Effector memory CD8-positive, alpha-beta T cell (primary cell): Measurements from ENCODE around the gene GOLGA8A.

Experiments
- ATAC-seq: fragments of 150-1000 bp; cut with Tn5 transposase; replicated peaks from 2 replicates; pipeline ENCODE4 v1.10.0; 2021; ENCODE audit warnings: mild to moderate bottlenecking, moderate library complexity
- DNase-seq, 3 experiments: peaks; one replicate each; pipeline ENCODE4 v3.0.0; 2021
- H3K27ac Mint-ChIP-seq, 2 donors: one replicate each; pipeline ENCODE4 v1.8.0; 2022; ENCODE audit warnings: mild to moderate bottlenecking in 2 of 2, mixed read lengths in 2 of 2, moderate library complexity in 2 of 2
- H3K27me3 Mint-ChIP-seq, 2 donors: one replicate each; pipeline ENCODE4 v1.8.0; 2022; ENCODE audit warnings: mixed read lengths in 2 of 2
- H3K36me3 Mint-ChIP-seq: one replicate; pipeline ENCODE4 v1.8.0; 2022; ENCODE audit warnings: mild to moderate bottlenecking, moderate library complexity, mixed read lengths; ENCODE audit not compliant: insufficient read depth
- H3K4me1 Mint-ChIP-seq, 2 donors: one replicate each; pipeline ENCODE4 v1.8.0; 2022; ENCODE audit warnings: low read depth in 2 of 2, mixed read lengths in 2 of 2
- H3K4me3 Mint-ChIP-seq, 2 donors: one replicate each; pipeline ENCODE4 v1.8.0; 2022; ENCODE audit warnings: mild to moderate bottlenecking in 2 of 2, mixed read lengths in 2 of 2, moderate library complexity in 2 of 2
- H3K9me3 Mint-ChIP-seq, 2 donors: one replicate each; pipeline ENCODE4 v1.8.0; 2022; ENCODE audit warnings: mixed read lengths in 2 of 2
- total RNA-seq, 9 experiments: gene quantifications; one replicate each; lab custom pipeline; 2026; lab: John Stamatoyannopoulos, UW

The GOLGA8A gene
- total RNA-seq = 91.8 to 287 (median 155) reads per million in 9 experiments

- peak; percentile 71 to 73 (median 72) for DNase-seq
- H3K9me3 Mint-ChIP-seq = no peaks in the 10 kb centered on the region
- ATAC-seq = peak; percentile 76
- peaks cover 19 to 24% of the 10 kb centered on the region in 2 donors for H3K4me1 Mint-ChIP-seq
- peak within 1 kb of the TSS; percentile 92 to 97 for H3K4me3 Mint-ChIP-seq
- no peaks in the 10 kb centered on the region for H3K27me3 Mint-ChIP-seq
- peak within 1 kb of the TSS; percentile 88 to 94 for H3K27ac Mint-ChIP-seq
- H3K36me3 Mint-ChIP-seq = peaks cover 17% of the 10 kb centered on the region
Observed at GRCh38 chr15:34437687-34438086, at the start of gene GOLGA8A. GOLGA8A (minus strand) TSS chr15:34437808; CDS start chr15:34389691, 48,117 bp downstream.

- Mint-ChIP-seq H3K4me3 (no peak overlapping the region), H3K36me3 (no peaks in the 10 kb centered on the region), H3K9me3 (no peaks in the 10 kb centered on the region), H3K4me1 (no peaks in the 10 kb centered on the region), H3K27me3 (peaks cover 66 to 72% of the 10 kb centered on the region in 2 donors), H3K27ac (no peak overlapping the region)
- DNase-seq (no peak), ATAC-seq (no peak)
Observed at GRCh38 chr15:34483644-34484043, 46.0 kb upstream of the GOLGA8A start.

- DNase-seq (no peak), ATAC-seq (no peak)
- Mint-ChIP-seq H3K4me1 (no peaks in the 10 kb centered on the region), H3K4me3 (no peak overlapping the region), H3K27me3 (peaks cover 65 to 74% of the 10 kb centered on the region in 2 donors), H3K27ac (no peak overlapping the region), H3K36me3 (no peaks in the 10 kb centered on the region), H3K9me3 (no peaks in the 10 kb centered on the region)
Observed at GRCh38 chr15:34481370-34481769, 43.8 kb upstream of the GOLGA8A start.

- Mint-ChIP-seq H3K27me3 (peaks cover 23 to 46% of the 10 kb centered on the region in 2 donors), H3K27ac (no peak overlapping the region), H3K4me1 (no peaks in the 10 kb centered on the region), H3K4me3 (no peak overlapping the region), H3K9me3 (no peaks in the 10 kb centered on the region), H3K36me3 (no peaks in the 10 kb centered on the region)
- ATAC-seq (no peak), DNase-seq (no peak)
Observed at GRCh38 chr15:34473840-34474239, 36.2 kb upstream of the GOLGA8A start.

GRCh38 chr15:34472947-34473346, 35.3 kb upstream of the GOLGA8A start:
- no peak for ATAC-seq
- no peaks in the 10 kb centered on the region for H3K36me3 Mint-ChIP-seq
- no peaks in the 10 kb centered on the region for H3K9me3 Mint-ChIP-seq
- no peak overlapping the region for H3K27ac Mint-ChIP-seq
- DNase-seq = no peak
- no peak overlapping the region for H3K4me3 Mint-ChIP-seq
- H3K4me1 Mint-ChIP-seq = no peaks in the 10 kb centered on the region
- H3K27me3 Mint-ChIP-seq = peaks cover 23 to 37% of the 10 kb centered on the region in 2 donors

- Mint-ChIP-seq H3K4me3 (no peak overlapping the region), H3K27me3 (peaks cover 11 to 18% of the 10 kb centered on the region in 2 donors), H3K36me3 (no peaks in the 10 kb centered on the region), H3K9me3 (no peaks in the 10 kb centered on the region), H3K4me1 (no peaks in the 10 kb centered on the region), H3K27ac (no peak overlapping the region)
- DNase-seq = no peak
- no peak for ATAC-seq
Observed at GRCh38 chr15:34470892-34471291, 33.3 kb upstream of the GOLGA8A start.

GRCh38 chr15:34470091-34470490, 32.5 kb upstream of the GOLGA8A start:
- Mint-ChIP-seq H3K9me3 (no peaks in the 10 kb centered on the region), H3K36me3 (no peaks in the 10 kb centered on the region), H3K27ac (no peak overlapping the region), H3K4me3 (no peak overlapping the region), H3K4me1 (no peaks in the 10 kb centered on the region), H3K27me3 (peaks cover 8 to 10% of the 10 kb centered on the region in 2 donors)
- DNase-seq (no peak), ATAC-seq (no peak)

GRCh38 chr15:34461730-34462129, 24.1 kb upstream of the GOLGA8A start:
- H3K36me3 Mint-ChIP-seq = no peaks in the 10 kb centered on the region
- H3K9me3 Mint-ChIP-seq = no peaks in the 10 kb centered on the region
- ATAC-seq (no peak), DNase-seq (no peak)
- no peak overlapping the region for H3K27ac Mint-ChIP-seq
- H3K4me3 Mint-ChIP-seq = no peak overlapping the region
- H3K4me1 Mint-ChIP-seq = no peaks in the 10 kb centered on the region
- peaks cover 31 to 46% of the 10 kb centered on the region in 2 donors for H3K27me3 Mint-ChIP-seq

GRCh38 chr15:34460451-34460850, 22.8 kb upstream of the GOLGA8A start:
- H3K9me3 Mint-ChIP-seq = no peaks in the 10 kb centered on the region
- peaks cover 31 to 44% of the 10 kb centered on the region in 2 donors for H3K27me3 Mint-ChIP-seq
- H3K36me3 Mint-ChIP-seq = no peaks in the 10 kb centered on the region
- ATAC-seq (no peak), DNase-seq (no peak)
- no peak overlapping the region for H3K27ac Mint-ChIP-seq
- no peaks in the 10 kb centered on the region for H3K4me1 Mint-ChIP-seq
- no peak overlapping the region for H3K4me3 Mint-ChIP-seq

GRCh38 chr15:34456658-34457057, 19.1 kb upstream of the GOLGA8A start:
- no peak for DNase-seq
- Mint-ChIP-seq H3K9me3 (no peaks in the 10 kb centered on the region), H3K27ac (no peak overlapping the region), H3K27me3 (peaks cover 28 to 42% of the 10 kb centered on the region in 2 donors), H3K36me3 (no peaks in the 10 kb centered on the region), H3K4me3 (no peak overlapping the region), H3K4me1 (no peaks in the 10 kb centered on the region)
- no peak for ATAC-seq

GRCh38 chr15:34442891-34443290, 5.3 kb upstream of the GOLGA8A start:
- H3K27me3 Mint-ChIP-seq = peaks cover 24 to 27% of the 10 kb centered on the region in 2 donors
- H3K36me3 Mint-ChIP-seq = peaks cover 2% of the 10 kb centered on the region
- DNase-seq (no peak), ATAC-seq (no peak)
- no peaks in the 10 kb centered on the region for H3K9me3 Mint-ChIP-seq
- H3K4me1 Mint-ChIP-seq = no peaks in the 10 kb centered on the region
- no peak overlapping the region for H3K4me3 Mint-ChIP-seq
- H3K27ac Mint-ChIP-seq = no peak overlapping the region

GRCh38 chr15:34439878-34440277, 2.3 kb upstream of the GOLGA8A start:
- no peak overlapping the region for H3K27ac Mint-ChIP-seq
- H3K9me3 Mint-ChIP-seq = no peaks in the 10 kb centered on the region
- no peak overlapping the region for H3K4me3 Mint-ChIP-seq
- peaks cover 15 to 18% of the 10 kb centered on the region in 2 donors for H3K4me1 Mint-ChIP-seq
- peaks cover 12 to 17% of the 10 kb centered on the region in 2 donors for H3K27me3 Mint-ChIP-seq
- no peak for ATAC-seq
- peaks cover 12% of the 10 kb centered on the region for H3K36me3 Mint-ChIP-seq
- no peak for DNase-seq

GRCh38 chr15:34436956-34437442, 609 bp downstream of the GOLGA8A start:
- H3K27me3 Mint-ChIP-seq = no peaks in the 10 kb centered on the region
- peak; percentile 45 to 59 (median 50) for DNase-seq
- H3K4me1 Mint-ChIP-seq = peaks cover 19 to 24% of the 10 kb centered on the region in 2 donors
- no peaks in the 10 kb centered on the region for H3K9me3 Mint-ChIP-seq
- peaks cover 23% of the 10 kb centered on the region for H3K36me3 Mint-ChIP-seq
- H3K4me3 Mint-ChIP-seq = peak overlapping the region; percentile 84
- H3K27ac Mint-ChIP-seq = peak overlapping the region; percentile 84 to 93
- peak; percentile 71 for ATAC-seq

- Mint-ChIP-seq H3K27me3 (no peaks in the 10 kb centered on the region), H3K4me3 (peak overlapping the region; percentile 84), H3K27ac (peak overlapping the region; percentile 84 to 93), H3K4me1 (peaks cover 19 to 24% of the 10 kb centered on the region in 2 donors), H3K36me3 (peaks cover 26% of the 10 kb centered on the region), H3K9me3 (no peaks in the 10 kb centered on the region)
- DNase-seq (peak in 2 of 3 experiments; percentile 32 to 33), ATAC-seq (peak; percentile 52)
Observed at GRCh38 chr15:34436126-34436955, 1.3 kb downstream of the GOLGA8A start.
